Skeletal muscle tissue (tissue), 4 donors: ENCODE data around the gene ZNF536. TPM values are rescaled to one million over a fixed set of nuclear protein-coding genes. Genes with fewer than 3 reads are reported as not detected.
"Not testable (repeated sequence)": the region's sequence is repeated elsewhere in the genome, so short reads cannot be mapped to it uniquely, and the experiment has no call there.

Experiments
- H3K27ac ChIP-seq: one replicate; pipeline ENCODE4 v1.7.0; 2013; ENCODE audit warnings: mild to moderate bottlenecking, low read depth, low read length, inconsistent platforms
- H3K27me3 ChIP-seq, 3 donors: one replicate each; pipeline ENCODE4 v1.7.0; 2013; ENCODE audit warnings: low read length in 3 of 3; ENCODE audit not compliant: control insufficient read depth in 3 of 3, insufficient read depth in 3 of 3
- H3K36me3 ChIP-seq, 3 donors: one replicate each; pipeline ENCODE4 v1.7.0; 2013; ENCODE audit warnings: low read length in 3 of 3; ENCODE audit not compliant: control insufficient read depth in 3 of 3, insufficient read depth in 3 of 3
- H3K4me1 ChIP-seq, 3 donors: one replicate each; pipeline ENCODE4 v1.7.0; 2013; ENCODE audit warnings: low read length in 3 of 3, mild to moderate bottlenecking in 3 of 3; ENCODE audit not compliant: control insufficient read depth in 3 of 3, insufficient read depth in 3 of 3
- H3K4me3 ChIP-seq, 3 donors: one replicate each; pipeline ENCODE4 v1.7.0; 2013; ENCODE audit warnings: low read length in 3 of 3
- H3K9ac ChIP-seq, 3 donors: one replicate each; pipeline ENCODE4 v1.7.0; 2013; ENCODE audit warnings: low read length in 3 of 3, mild to moderate bottlenecking in 3 of 3, moderate library complexity in 2 of 3, low read depth in 1 of 3
- H3K9me3 ChIP-seq, 3 donors: one replicate each; pipeline ENCODE4 v1.7.0; 2013; ENCODE audit warnings: low read length in 3 of 3; ENCODE audit not compliant: control insufficient read depth in 3 of 3
- total RNA-seq: library from RNA; depleted of rRNA; stranded (reverse); fragments of >200 nt; gene quantifications from one replicate; pipeline ENCODE4 v1.2.3, GENCODE V29; 2014
- donor health status: Osteomylitis.

ZNF536 gene
- total RNA-seq, 1 donor from 2014 or later = 3.1 TPM

- peaks cover 3 to 10% (median 6%) of the 10 kb centered on the region in 3 donors for H3K27me3 ChIP-seq
- H3K9me3 ChIP-seq = no peaks in the 10 kb centered on the region
- H3K9ac ChIP-seq = no peak overlapping the region
- no peak overlapping the region for H3K4me3 ChIP-seq
- no peaks in the 10 kb centered on the region for H3K4me1 ChIP-seq
- no peak overlapping the region for H3K27ac ChIP-seq
- no peaks in the 10 kb centered on the region for H3K36me3 ChIP-seq
These were observed 21.7 kb downstream of the ZNF536 start for GRCh38 chr19:30393729-30394480.

- Histone ChIP-seq H3K4me3 (no peak overlapping the region), H3K27ac (no peak overlapping the region), H3K27me3 (peaks cover 3 to 10% (median 6%) of the 10 kb centered on the region in 3 donors), H3K4me1 (no peaks in the 10 kb centered on the region), H3K9ac (no peak overlapping the region), H3K9me3 (no peaks in the 10 kb centered on the region), H3K36me3 (no peaks in the 10 kb centered on the region)
These were observed 22.4 kb downstream of the ZNF536 start for GRCh38 chr19:30394481-30395151.

- H3K27me3 ChIP-seq = peaks cover 3 to 10% (median 6%) of the 10 kb centered on the region in 3 donors
- no peaks in the 10 kb centered on the region for H3K36me3 ChIP-seq
- no peak overlapping the region for H3K27ac ChIP-seq
- no peak overlapping the region for H3K9ac ChIP-seq
- no peaks in the 10 kb centered on the region for H3K9me3 ChIP-seq
- no peaks in the 10 kb centered on the region for H3K4me1 ChIP-seq
- no peak overlapping the region for H3K4me3 ChIP-seq
These were observed 23.1 kb downstream of the ZNF536 start for GRCh38 chr19:30395283-30395682.

- H3K9me3 ChIP-seq = not testable (repeated sequence)
These were observed 26.4 kb downstream of the ZNF536 start for GRCh38 chr19:30398539-30398938.

GRCh38 chr19:30401956-30402355 lies 29.8 kb downstream of the ZNF536 start:
- no peaks in the 10 kb centered on the region for H3K9me3 ChIP-seq
- no peak overlapping the region for H3K4me3 ChIP-seq
- no peaks in the 10 kb centered on the region for H3K36me3 ChIP-seq
- H3K9ac ChIP-seq = no peak overlapping the region
- H3K27me3 ChIP-seq = peaks cover 0 to 3% (median 1%) of the 10 kb centered on the region in 3 donors
- no peak overlapping the region for H3K27ac ChIP-seq
- H3K4me1 ChIP-seq = peaks cover 0 to 4% (median 0%) of the 10 kb centered on the region in 3 donors

More at GRCh38 chr19:30398539-30398938, 26.4 kb downstream of the ZNF536 start:
- H3K27ac ChIP-seq, H3K27me3 ChIP-seq, H3K36me3 ChIP-seq, H3K9ac ChIP-seq, H3K4me1 ChIP-seq, H3K4me3 ChIP-seq: not testable (repeated sequence)

GRCh38 chr19:30402436-30403202 lies 30.4 kb downstream of the ZNF536 start:
- peaks cover 0 to 5% (median 0%) of the 10 kb centered on the region in 3 donors for H3K4me1 ChIP-seq
- no peak overlapping the region for H3K27ac ChIP-seq
- no peak overlapping the region for H3K4me3 ChIP-seq
- no peak overlapping the region for H3K9ac ChIP-seq
- H3K36me3 ChIP-seq = no peaks in the 10 kb centered on the region
- H3K9me3 ChIP-seq = no peaks in the 10 kb centered on the region
- H3K27me3 ChIP-seq = peaks cover 0 to 3% (median 0%) of the 10 kb centered on the region in 3 donors

- Histone ChIP-seq H3K36me3 (no peaks in the 10 kb centered on the region), H3K4me1 (peaks cover 0 to 5% (median 0%) of the 10 kb centered on the region in 3 donors), H3K4me3 (no peak overlapping the region), H3K27me3 (peaks cover 0 to 3% (median 0%) of the 10 kb centered on the region in 3 donors), H3K27ac (no peak overlapping the region), H3K9ac (no peak overlapping the region), H3K9me3 (no peaks in the 10 kb centered on the region)
These were observed 31.2 kb downstream of the ZNF536 start for GRCh38 chr19:30403203-30403985.

GRCh38 chr19:30406220-30407067 lies 34.3 kb downstream of the ZNF536 start:
- Histone ChIP-seq H3K27me3 (peaks cover 0 to 3% (median 0%) of the 10 kb centered on the region in 3 donors), H3K9ac (peak overlapping the region in 1 of 3 donors; percentile 3), H3K4me1 (peaks cover 0 to 5% (median 0%) of the 10 kb centered on the region in 3 donors), H3K9me3 (no peaks in the 10 kb centered on the region), H3K27ac (no peak overlapping the region), H3K4me3 (no peak overlapping the region), H3K36me3 (no peaks in the 10 kb centered on the region)
